ENCODE measurements around the gene KRT15. TPM values are rescaled to one million over a fixed set of nuclear protein-coding genes. Genes with fewer than 3 reads are reported as not detected.
A peak's percentile ranks its signal among the peaks of the same experiment; 100 is the strongest.

Gene KRT15
- total RNA-seq, 6 experiments from 2014 or later = not detected

- DNase-seq (no peak), ATAC-seq (no peak)
- H3K27me3 ChIP-seq = peaks cover 0 to 5% of the 10 kb centered on the region in 2 donors
- WGBS (ENCODE audit: insufficient coverage, low coverage, low lambda C conversion rate, missing lambda C conversion rate) = 77% methylated on average over 3 of the region's 12 CpGs
- TF ChIP-seq POLR2A (IDR thresholded peaks at IDR 0.05) = no peak
- no peak for TF ChIP-seq CTCF (IDR thresholded peaks at IDR 0.05)
- H3K36me3 ChIP-seq = no peaks in the 10 kb centered on the region
- no peaks in the 10 kb centered on the region for H3K4me1 ChIP-seq
- H3K9me3 ChIP-seq = no peaks in the 10 kb centered on the region
- intact Hi-C loops (cut with DNase I) = no loop called here
- H3K27ac ChIP-seq = no peak overlapping the region
- H3K4me3 ChIP-seq = no peak overlapping the region
Observed at GRCh38 chr17:41522301-41523224, 3.9 kb upstream of the KRT15 start.

- no peaks in the 10 kb centered on the region for H3K27me3 ChIP-seq
- TF ChIP-seq POLR2A (IDR thresholded peaks at IDR 0.05) (no peak), CTCF (IDR thresholded peaks at IDR 0.05) (no peak)
- intact Hi-C loops (cut with DNase I) = no loop called here
- H3K27ac ChIP-seq = no peak overlapping the region
- H3K36me3 ChIP-seq = no peaks in the 10 kb centered on the region
- no peak for DNase-seq
- ATAC-seq = peak in 3 of 4 donors; percentile 12 to 27 (median 26)
- no peak overlapping the region for H3K4me3 ChIP-seq
- WGBS (ENCODE audit: insufficient coverage, low coverage, low lambda C conversion rate, missing lambda C conversion rate) = 0% methylated on average over 1 of the region's 6 CpGs
- H3K9me3 ChIP-seq = no peaks in the 10 kb centered on the region
- H3K4me1 ChIP-seq = no peaks in the 10 kb centered on the region
Observed at GRCh38 chr17:41521574-41522261, 3.0 kb upstream of the KRT15 start.

GRCh38 chr17:41520821-41521521, 2.3 kb upstream of the KRT15 start:
- Histone ChIP-seq H3K27ac (no peak overlapping the region), H3K36me3 (no peaks in the 10 kb centered on the region), H3K4me3 (no peak overlapping the region), H3K27me3 (no peaks in the 10 kb centered on the region), H3K4me1 (no peaks in the 10 kb centered on the region), H3K9me3 (no peaks in the 10 kb centered on the region)
- intact Hi-C loops (cut with DNase I) = no loop called here
- ATAC-seq = no peak
- 35% methylated on average over 4 of the region's 10 CpGs for WGBS (ENCODE audit: insufficient coverage, low coverage, low lambda C conversion rate, missing lambda C conversion rate)
- TF ChIP-seq POLR2A (IDR thresholded peaks at IDR 0.05) (no peak), CTCF (IDR thresholded peaks at IDR 0.05) (no peak)
- no peak for DNase-seq

GRCh38 chr17:41519501-41520224, 973 bp upstream of the KRT15 start:
- intact Hi-C loops (cut with DNase I) = no loop called here
- Histone ChIP-seq H3K4me3 (no peak overlapping the region), H3K27me3 (no peaks in the 10 kb centered on the region), H3K4me1 (no peaks in the 10 kb centered on the region), H3K36me3 (no peaks in the 10 kb centered on the region), H3K9me3 (no peaks in the 10 kb centered on the region), H3K27ac (no peak overlapping the region)
- TF ChIP-seq POLR2A (IDR thresholded peaks at IDR 0.05) (no peak), CTCF (IDR thresholded peaks at IDR 0.05) (no peak)
- 3% methylated on average over 3 of the region's 11 CpGs for WGBS (ENCODE audit: insufficient coverage, low coverage, low lambda C conversion rate, missing lambda C conversion rate)
- DNase-seq (no peak), ATAC-seq (no peak)

Data from right lobe of liver (tissue), 6 donors.